OCI-LY1 (cell line): ENCODE results near the gene PSD2.

ENCODE experiments used
- EZH2 ChIP-seq: fragments of 200-600 bp; sonication (generic), shearing (Covaris generic); IDR thresholded peaks from 2 replicates; pipeline ENCODE4 v1.8.0; 2017; ENCODE audit warnings: borderline replicate concordance, mixed run types, mild to moderate bottlenecking, antibody characterized with exemption, low read length, moderate library complexity, mixed read lengths
- TF ChIP-seq, protein P1 (sequence below): fragments of 200-600 bp; sonication (generic), shearing (Covaris generic); IDR thresholded peaks from 2 replicates; pipeline ENCODE4 v1.5.1; 2017; ENCODE audit warnings: mild to moderate bottlenecking, antibody characterized with exemption, low read length, moderate library complexity, mixed read lengths

- no peak for TF ChIP-seq EZH2
- TF ChIP-seq, protein P1, sequence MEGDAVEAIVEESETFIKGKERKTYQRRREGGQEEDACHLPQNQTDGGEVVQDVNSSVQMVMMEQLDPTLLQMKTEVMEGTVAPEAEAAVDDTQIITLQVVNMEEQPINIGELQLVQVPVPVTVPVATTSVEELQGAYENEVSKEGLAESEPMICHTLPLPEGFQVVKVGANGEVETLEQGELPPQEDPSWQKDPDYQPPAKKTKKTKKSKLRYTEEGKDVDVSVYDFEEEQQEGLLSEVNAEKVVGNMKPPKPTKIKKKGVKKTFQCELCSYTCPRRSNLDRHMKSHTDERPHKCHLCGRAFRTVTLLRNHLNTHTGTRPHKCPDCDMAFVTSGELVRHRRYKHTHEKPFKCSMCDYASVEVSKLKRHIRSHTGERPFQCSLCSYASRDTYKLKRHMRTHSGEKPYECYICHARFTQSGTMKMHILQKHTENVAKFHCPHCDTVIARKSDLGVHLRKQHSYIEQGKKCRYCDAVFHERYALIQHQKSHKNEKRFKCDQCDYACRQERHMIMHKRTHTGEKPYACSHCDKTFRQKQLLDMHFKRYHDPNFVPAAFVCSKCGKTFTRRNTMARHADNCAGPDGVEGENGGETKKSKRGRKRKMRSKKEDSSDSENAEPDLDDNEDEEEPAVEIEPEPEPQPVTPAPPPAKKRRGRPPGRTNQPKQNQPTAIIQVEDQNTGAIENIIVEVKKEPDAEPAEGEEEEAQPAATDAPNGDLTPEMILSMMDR: peak; percentile 38; the same call in 1 of the 2 replicates
Measured at GRCh38 chr5:139872052-139872766, 76.6 kb downstream of the PSD2 start.
